MM.1S (cell line): ENCODE measurements around the gene KLHL2.
"Not testable (repeated sequence)": the region's sequence is repeated elsewhere in the genome, so short reads cannot be mapped to it uniquely, and the experiment has no call there.

Source experiments
- CTCF ChIP-seq: fragments of 300-600 bp; sonication (generic); IDR thresholded peaks from 2 replicates; pipeline ENCODE4 v1.5.1; 2016; ENCODE audit warnings: antibody characterized with exemption, low read length, mixed read lengths
- EZH2 ChIP-seq: fragments of 300-600 bp; sonication (generic); optimal IDR thresholded peaks from 2 replicates; pipeline ENCODE3; 2017; ENCODE audit warnings: low read depth, mild to moderate bottlenecking, antibody characterized with exemption, low read length, mixed read lengths
- EZH2phosphoT487 ChIP-seq: fragments of 300-600 bp; sonication (generic); IDR thresholded peaks from 2 replicates; pipeline ENCODE4 v1.6.1; 2018; ENCODE audit warnings: antibody characterized with exemption, low read length

GRCh38 chr4:165286619-165287340, 79.4 kb downstream of the KLHL2 start:
- not testable (repeated sequence) for TF ChIP-seq CTCF, EZH2, EZH2phosphoT487
